Cardiac fibroblast (primary cell): Measurements from ENCODE around the gene CLCN6.

Experiments used
- DNase-seq, 2 donors: peaks; one replicate each; pipeline versions ENCODE4 v3.0.0 to v3.0.0-alpha.2; 2010; ENCODE audit warnings: low read depth in 2 of 2
- H3K4me3 ChIP-seq, 2 donors: replicated peaks in 1 of 2; 1 replicate in 1 of 2; 2 replicates in 1 of 2; pipeline ENCODE4 v1.5.1; 2011; ENCODE audit warnings: low read depth in 2 of 2, low read length in 2 of 2, mild to moderate bottlenecking in 2 of 2, moderate library complexity in 1 of 2
- TF ChIP-seq, protein P1 (sequence below): IDR thresholded peaks from one replicate; pipeline ENCODE4 v1.5.1; 2011; ENCODE audit warnings: low read depth, mild to moderate bottlenecking, low read length, inconsistent platforms

Gene CLCN6

DNA sequence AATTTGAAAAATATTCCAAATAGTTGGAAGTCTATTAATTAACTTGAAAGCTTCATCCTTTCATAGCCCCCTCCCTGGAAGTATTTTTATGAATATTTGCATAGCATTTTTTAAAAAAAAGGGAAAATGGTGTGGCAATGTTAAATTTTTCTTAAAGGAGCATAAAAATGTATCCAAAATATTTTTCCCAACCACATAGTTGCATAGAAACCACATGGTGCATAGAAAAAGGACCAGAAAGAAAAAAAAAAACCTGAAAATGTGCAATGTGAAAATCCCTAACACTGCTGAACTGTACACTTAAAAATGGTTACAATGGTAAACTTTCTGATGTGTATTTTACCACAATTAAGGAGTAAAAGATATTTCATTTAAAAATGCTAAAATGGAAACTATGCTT, 36.0 kb upstream of the CLCN6 start:
- no peak overlapping the region for H3K4me3 ChIP-seq
- no peak for DNase-seq
- TF ChIP-seq, protein P1, sequence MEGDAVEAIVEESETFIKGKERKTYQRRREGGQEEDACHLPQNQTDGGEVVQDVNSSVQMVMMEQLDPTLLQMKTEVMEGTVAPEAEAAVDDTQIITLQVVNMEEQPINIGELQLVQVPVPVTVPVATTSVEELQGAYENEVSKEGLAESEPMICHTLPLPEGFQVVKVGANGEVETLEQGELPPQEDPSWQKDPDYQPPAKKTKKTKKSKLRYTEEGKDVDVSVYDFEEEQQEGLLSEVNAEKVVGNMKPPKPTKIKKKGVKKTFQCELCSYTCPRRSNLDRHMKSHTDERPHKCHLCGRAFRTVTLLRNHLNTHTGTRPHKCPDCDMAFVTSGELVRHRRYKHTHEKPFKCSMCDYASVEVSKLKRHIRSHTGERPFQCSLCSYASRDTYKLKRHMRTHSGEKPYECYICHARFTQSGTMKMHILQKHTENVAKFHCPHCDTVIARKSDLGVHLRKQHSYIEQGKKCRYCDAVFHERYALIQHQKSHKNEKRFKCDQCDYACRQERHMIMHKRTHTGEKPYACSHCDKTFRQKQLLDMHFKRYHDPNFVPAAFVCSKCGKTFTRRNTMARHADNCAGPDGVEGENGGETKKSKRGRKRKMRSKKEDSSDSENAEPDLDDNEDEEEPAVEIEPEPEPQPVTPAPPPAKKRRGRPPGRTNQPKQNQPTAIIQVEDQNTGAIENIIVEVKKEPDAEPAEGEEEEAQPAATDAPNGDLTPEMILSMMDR = no peak

DNA sequence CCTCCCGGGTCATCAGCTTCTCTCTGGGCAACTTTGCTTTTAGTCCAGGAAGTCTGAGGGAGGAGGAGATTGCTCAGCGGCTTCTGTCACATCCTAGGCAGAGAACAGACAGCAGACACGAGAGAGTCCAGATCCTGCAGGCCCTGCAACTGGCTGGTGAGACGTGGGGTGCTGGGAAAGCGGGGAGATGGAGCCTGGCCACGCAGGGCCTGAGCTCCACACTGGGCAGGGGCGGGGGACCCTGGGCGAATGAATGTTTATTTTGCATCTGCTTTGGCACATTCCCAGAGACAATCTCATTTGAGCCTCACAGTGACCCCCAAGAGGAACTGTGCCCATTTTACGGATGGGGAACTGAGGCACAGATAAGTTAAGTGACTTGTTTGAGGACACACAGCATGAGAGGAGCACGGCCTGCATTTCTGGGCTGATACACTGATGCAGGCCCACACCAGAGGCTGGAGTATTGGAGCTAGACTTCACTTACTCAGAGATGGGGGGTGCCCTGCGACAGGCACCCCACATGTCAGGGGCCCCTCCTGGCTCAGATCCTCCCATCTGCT, 34.4 kb upstream of the CLCN6 start:
- TF ChIP-seq, protein P1 = no peak
- DNase-seq = no peak
- H3K4me3 ChIP-seq = no peak overlapping the region

DNA sequence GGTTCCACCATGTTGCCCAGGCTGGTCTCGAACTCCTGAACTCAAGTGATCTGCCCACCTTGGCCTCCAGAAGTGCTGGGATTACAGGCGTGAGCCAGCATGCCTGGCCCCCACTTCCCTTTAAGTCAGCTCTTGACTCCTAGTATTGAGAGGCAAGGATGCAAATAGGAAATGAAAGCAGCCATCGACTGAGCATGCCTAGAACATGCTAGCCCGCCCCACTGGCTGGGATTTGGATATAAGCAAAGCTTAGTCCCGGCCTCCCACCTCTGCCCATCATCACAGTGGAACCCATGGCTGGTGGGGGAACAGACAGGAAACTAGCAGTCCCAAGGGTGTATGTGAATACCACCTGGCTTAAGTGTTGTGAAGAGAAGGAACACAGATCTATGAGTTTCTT, 33.5 kb upstream of the CLCN6 start:
- TF ChIP-seq, protein P1 = no peak
- no peak overlapping the region for H3K4me3 ChIP-seq
- no peak for DNase-seq

DNA sequence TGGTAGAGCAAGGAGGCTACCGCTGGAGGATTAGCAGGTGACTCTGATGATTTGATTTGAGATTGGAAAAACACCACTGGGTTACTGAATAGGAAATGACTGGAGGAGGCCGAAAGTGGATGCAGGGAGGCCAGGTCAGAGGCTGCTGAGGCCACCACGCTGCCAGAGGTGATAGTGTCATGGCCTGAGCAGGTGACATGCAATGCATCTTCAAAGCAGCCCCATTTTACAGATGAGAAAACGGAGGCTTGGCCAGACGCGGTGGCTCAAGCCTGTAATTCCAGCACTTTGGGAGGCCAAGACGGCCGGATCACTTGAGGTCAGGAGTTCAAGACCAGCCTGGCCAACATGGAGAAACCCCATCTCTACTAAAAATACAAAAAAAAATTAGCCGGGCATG, 31.2 kb upstream of the CLCN6 start:
- no peak overlapping the region for H3K4me3 ChIP-seq
- TF ChIP-seq, protein P1 = no peak
- DNase-seq = no peak

DNA sequence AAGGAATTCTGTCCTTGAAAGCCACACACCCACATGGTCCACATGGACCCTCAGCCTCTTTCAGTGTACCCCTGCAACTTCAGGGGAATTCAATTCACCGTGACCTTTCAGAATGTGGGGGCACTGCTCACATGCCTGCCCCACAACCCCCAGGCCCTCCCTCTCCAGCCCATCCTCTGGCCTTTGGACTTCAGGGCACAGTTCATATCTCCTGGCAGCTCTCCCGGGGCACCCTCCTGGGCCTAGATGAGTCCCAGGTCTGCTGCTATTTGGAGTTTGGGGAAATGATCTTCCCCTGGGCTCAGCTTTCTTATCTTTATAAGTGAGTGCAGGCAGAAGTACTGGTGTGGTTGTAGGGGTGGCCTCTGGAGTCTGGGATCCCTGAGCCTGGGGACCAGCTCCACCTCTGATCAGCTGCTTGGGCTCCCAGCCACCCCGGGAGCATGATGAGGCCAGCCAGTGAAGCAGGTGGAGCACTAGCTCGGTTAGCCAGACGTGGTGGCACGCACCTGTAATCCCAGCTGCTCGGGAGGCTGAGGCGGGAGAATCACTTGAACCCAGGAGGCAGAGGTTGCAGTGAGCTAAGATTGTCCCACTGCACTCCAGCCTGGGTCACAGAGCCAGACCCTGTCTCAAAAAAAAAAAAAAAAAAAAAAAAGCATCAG, 28.2 kb upstream of the CLCN6 start:
- no peak for DNase-seq
- TF ChIP-seq, protein P1 = no peak

DNA sequence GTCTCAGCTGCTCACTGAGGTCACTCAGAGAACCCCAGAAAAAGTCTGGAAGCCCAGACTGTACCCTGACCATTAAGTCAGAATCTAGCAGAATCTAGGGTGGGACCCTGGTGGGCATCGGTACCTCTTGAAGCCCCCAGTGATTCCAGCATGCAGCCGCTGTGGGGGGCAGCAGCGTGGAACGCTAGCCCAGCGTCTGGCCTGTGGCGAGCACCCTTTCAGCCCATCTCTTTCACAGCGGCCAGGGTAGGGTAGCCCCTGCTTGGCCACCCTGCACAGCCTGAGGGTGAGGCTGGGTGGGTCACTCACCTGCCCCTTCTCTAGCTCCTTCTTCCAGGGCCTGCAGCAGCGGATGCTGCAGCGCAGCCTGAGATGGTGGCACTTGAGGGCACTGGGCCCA, 27.7 kb upstream of the CLCN6 start:
- DNase-seq = no peak
- no peak overlapping the region for H3K4me3 ChIP-seq
- TF ChIP-seq, protein P1 = no peak

More for the DNA sequence above, 28.2 kb upstream of the CLCN6 start:
- no peak overlapping the region for H3K4me3 ChIP-seq
